Ovary (tissue), 3 donors: ENCODE data around the gene GON4L.

Experiments
- EP300 ChIP-seq: sonication (generic); formaldehyde crosslinking; IDR thresholded peaks from one replicate; pipeline ENCODE4 v1.6.1; 2017; ENCODE audit warnings: antibody characterized with exemption
- POLR2A ChIP-seq: fragments of 450-650 bp; IDR thresholded peaks from one replicate; pipeline ENCODE4 v1.6.1; 2017; ENCODE audit warnings: antibody characterized with exemption, mild to moderate bottlenecking, moderate library complexity
- TF ChIP-seq, protein P1 (sequence below), 3 donors: fragments of 450-650 bp in 2 of 3; fragments of 200-600 bp in 1 of 3; IDR thresholded peaks; one replicate each; pipeline versions ENCODE4 v1.5.1 to v1.8.0; 2016 to 2022; ENCODE audit warnings: antibody characterized with exemption in 3 of 3, mild to moderate bottlenecking in 1 of 3
- donor health status: DM: no; HTN: no; CAD: no.

DNA sequence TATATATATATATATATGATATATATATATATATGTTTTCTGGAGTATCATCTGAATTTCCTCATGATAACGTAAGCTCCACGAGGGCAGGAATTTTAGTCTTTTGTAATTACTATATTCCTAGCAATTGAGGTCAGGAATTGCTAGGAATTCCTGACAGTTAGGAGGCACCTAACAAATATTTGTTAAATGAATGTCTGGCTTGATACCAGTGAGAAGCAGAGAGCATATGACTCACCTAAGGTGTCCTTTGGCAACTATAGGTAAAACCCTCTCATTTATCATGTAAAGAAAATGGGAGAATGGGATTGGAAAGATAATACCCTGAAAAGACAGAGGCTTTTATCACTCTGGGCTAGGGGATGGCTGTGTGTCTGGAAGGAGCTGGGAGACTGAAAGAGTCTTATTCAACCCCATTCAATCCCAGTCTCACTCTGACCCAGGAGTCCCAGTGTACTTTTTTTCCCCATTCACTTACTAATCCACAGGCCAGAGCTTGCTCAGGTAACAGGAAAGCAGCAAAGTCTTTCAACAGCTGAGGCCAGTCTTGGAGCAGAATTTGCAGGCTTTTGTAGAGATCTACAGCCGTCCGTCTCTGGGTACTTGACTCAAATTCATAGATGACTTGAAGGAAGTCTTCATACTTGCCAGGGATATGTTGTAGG, 96.9 kb downstream of the GON4L start:
- TF ChIP-seq, protein P1, sequence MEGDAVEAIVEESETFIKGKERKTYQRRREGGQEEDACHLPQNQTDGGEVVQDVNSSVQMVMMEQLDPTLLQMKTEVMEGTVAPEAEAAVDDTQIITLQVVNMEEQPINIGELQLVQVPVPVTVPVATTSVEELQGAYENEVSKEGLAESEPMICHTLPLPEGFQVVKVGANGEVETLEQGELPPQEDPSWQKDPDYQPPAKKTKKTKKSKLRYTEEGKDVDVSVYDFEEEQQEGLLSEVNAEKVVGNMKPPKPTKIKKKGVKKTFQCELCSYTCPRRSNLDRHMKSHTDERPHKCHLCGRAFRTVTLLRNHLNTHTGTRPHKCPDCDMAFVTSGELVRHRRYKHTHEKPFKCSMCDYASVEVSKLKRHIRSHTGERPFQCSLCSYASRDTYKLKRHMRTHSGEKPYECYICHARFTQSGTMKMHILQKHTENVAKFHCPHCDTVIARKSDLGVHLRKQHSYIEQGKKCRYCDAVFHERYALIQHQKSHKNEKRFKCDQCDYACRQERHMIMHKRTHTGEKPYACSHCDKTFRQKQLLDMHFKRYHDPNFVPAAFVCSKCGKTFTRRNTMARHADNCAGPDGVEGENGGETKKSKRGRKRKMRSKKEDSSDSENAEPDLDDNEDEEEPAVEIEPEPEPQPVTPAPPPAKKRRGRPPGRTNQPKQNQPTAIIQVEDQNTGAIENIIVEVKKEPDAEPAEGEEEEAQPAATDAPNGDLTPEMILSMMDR (IDR thresholded peaks at IDR 0.05): no peak
- TF ChIP-seq POLR2A (no peak), EP300 (no peak)
